HG02759 (cell line): Measurements from ENCODE around the gene NEIL1.
"Not testable (repeated sequence)": the region's sequence is repeated elsewhere in the genome, so short reads cannot be mapped to it uniquely, and the experiment has no call there.

ENCODE experiments used
- ATAC-seq: cut with Tn5 transposase; IDR thresholded peaks from one replicate; pipeline ENCODE4 v1.9.1; 2021; ENCODE audit warnings: mild to moderate bottlenecking, moderate library complexity; ENCODE audit not compliant: unreplicated experiment

NEIL1 gene

DNA sequence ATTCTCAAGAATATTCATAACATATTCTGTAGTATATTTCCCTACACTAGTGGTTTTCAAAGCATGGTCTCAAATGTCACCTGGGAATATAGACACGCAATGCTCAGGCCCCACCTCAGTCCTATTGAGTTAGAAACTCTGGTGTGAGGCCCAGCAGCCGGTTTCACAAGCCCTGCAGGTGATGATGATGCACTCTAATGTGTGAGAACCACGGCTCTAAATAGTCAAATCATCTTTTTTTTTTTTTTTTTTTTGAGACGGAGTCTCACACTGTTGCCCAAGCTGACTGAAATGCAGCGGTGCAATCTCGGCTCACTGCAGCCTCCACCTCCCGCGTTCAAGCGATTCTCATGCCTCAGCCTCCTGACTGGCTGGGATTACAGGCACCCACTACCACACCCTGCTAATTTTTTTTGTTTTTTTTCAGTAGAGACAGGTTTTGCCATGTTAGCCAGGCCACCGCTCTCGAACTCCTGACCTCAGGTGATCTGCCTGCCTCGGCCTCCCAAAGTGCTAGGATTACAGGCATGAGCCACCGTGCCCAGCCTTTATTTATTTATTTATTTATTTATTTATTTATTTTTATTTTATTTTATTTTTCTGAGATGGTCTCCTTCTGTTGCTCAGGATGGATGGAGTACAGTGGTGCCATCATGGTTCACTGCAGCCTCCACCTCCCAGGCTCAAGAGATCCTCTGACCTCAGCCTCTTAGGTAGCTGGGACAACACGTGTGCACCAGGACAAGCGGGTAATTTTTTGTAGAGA, 13.0 kb upstream of the NEIL1 start:
- ATAC-seq: not testable (repeated sequence)

- no peak for ATAC-seq
Observed at GRCh38 chr15:75335313-75335704, 11.5 kb upstream of the NEIL1 start.

DNA sequence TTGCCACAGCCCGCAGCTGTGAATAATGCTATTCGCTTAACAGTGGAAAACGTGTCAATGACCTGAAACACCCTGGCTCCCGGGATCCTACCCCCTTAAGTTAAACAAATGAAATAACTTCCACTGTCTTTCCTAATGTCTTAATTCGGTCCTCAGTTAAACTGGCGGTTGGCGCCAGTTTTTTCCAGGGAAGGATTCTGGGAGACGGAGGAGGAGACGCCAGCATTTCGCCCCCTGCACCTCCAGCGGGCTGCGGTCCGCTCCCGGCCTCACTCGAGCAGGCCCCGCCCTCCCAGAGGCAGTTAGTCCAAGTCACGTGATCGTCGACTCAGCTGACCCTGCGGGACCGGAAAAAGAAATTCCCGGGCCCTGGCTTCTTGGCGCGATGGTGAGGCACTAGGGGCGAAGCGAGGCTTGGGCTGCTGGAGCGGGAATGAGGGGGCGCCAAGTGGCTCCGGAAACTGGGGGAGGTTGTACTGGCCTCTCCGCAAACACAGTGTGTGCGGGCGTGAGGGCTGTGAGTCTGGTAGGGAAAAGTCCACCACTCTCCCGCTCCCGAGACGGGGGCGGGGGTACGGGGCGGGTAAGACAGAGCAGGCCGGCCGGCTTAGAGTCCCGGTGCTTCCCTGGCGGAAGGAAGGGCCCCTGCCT, 11.0 kb upstream of the NEIL1 start, which contains the start of gene COMMD4:
Gene COMMD4, plus strand, starts transcription at position 359 of the 651 bp plus-strand sequence. Its CDS starts 27 bp downstream, at position 386.
- ATAC-seq: peak; percentile 86

DNA sequence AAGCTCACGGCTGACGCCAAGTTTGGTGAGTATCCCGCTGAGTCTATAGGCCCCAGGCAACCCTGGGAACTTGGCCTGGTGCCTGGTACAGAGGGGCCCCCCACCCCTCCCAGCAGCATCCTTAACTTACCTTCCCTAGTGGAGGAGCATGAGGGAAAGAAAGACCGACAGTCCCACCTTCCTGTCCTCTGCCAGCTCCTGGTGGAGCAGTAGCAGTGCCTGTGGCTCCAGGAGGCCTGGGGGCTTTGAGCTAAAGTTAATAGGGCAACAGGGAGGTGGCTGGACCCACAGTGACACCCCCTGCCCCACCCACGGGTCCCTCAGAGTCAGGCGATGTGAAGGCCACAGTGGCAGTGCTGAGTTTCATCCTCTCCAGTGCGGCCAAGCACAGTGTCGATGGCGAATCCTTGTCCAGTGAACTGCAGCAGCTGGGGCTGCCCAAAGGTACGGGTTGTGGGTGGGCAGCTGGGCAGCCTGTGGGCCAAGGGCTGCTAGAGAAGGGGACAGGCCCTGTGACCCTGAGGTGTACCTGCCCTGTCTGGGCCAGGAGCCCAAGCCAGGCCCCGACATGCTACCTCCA, 8.1 kb upstream of the NEIL1 start:
- no peak for ATAC-seq

DNA sequence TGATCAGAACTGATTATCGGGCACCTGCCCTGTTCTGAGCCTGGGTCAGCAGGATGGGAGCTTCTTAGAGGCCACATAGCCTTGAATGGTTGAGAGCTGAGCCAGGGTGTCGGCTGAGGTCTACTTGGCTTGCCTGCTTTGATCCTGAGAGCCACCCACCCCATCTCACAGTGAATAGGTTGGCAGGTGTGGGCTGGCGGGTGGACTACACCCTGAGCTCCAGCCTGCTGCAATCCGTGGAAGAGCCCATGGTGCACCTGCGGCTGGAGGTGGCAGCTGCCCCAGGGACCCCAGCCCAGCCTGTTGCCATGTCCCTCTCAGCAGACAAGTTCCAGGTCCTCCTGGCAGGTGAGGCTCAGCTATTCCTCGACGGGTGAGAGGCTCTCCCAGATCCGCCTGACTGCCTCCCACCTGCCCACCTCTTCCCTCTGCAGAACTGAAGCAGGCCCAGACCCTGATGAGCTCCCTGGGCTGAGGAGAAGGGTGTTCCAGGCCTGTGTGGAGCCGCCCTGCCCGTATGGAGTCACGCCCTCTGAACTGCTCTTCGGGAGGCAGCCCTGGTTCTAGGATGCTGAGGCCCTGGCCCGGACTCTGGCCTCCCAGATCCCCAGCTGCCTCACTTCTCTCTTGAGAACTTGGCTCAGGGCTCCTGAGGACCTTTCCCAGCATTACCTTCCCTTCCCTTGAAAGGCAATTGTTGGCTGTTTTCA, 7.2 kb upstream of the NEIL1 start:
- ATAC-seq: no peak

GRCh38 chr15:75342221-75342620, 4.6 kb upstream of the NEIL1 start:
- no peak for ATAC-seq

DNA sequence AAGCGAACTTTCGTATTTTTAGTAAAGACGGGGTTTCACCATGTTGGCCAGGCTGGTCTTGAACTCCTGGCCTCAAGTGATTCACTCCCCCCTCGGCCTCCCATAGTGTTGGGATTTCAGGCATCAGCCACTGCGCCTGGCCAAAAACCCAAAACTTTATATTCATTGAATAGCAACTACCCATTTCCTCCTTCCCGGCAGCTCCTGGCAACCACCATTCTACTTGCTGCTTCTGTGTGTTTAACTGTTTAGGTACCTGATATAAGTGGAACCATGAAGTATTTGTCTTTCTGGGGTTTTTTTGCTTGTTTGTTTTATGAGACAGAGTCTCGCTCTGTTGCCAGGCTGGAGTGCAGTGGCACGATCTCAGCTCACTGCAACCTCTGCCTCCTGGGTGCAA, 2.9 kb upstream of the NEIL1 start:
- ATAC-seq: not testable (repeated sequence)

DNA sequence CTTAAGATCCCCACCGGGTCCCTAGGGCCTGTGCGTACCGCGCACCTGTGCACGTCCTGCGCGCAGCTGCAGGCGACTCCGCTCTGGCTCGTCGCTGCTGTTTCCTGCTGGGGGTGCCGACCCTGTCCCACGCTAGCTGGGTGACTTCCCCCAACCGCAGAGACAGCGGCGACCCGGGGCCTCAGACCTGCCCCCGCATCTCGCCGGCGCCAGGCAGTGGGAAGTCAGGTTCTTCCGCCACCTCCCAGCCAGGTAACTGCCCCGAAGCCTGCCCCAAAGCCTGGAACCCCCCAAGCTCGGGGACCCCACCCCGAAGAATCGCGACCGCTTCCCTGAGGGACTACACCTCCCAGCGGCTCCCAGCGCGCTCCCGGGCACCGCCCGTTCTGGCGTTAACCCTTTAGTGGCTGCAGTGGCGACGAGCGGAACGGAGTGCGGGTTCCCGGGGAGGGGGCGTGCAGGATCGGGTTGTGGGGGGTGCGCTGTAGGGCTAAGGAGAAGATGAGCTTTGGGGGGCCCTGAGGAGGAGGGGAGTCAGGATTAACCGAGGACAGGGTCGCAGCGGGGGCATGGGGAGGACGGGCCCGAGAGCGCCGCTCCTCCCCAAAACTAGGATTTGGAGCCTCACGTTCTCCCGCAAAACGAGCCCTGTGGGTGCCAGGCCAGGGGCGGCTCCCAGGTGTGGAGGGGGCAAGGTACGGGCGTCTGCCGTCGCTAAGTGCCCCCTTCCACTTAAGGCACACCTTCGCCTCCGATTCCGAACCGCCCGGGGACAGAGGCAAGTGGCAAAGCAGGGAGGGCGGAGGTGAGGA, 589 bp downstream of the NEIL1 start:
- no peak for ATAC-seq

- no peak for ATAC-seq
Observed at GRCh38 chr15:75348034-75348561, 1.3 kb downstream of the NEIL1 start.

- ATAC-seq: no peak
Observed at GRCh38 chr15:75348562-75349350, 1.9 kb downstream of the NEIL1 start.

- ATAC-seq: not testable (repeated sequence)
Observed at GRCh38 chr15:75349351-75349669, 2.5 kb downstream of the NEIL1 start.

- peak; percentile 51 for ATAC-seq
Observed at GRCh38 chr15:75349851-75350588, 3.2 kb downstream of the NEIL1 start.

DNA sequence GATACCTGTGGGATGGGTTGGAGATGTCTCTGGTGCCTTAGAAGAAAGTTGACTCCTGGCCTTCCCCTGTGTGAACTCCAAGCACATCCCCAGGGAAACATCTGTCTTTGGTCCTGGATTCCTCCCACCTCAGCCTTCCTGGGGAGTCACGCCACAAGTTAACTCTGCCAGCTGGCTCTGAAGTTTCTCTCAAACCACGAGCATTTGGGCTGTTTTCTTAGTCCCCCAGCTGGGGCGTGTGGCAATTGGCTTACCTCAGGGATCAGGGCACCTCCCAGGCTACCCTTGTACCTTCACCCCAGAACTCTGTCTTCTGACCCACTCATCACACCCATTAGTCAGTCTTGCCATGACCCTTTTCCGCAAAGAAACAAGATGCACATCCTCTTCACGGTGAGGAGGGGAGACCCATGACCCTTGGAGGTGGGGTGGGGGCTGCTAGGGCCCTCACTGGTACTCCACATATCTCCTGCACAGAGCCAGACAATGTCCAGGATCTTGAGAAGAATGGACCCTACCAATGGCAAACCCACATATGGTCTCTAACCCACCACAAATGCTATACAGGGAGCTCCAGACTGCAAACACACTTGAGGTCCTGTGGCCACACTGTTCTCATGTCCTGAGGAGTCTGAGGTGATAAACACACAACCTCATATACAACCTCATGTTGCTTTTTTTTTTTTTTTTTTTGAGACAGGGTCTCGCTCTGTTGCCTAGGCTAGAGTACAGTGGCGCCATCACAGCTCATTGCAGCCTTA, 3.9 kb downstream of the NEIL1 start:
- no peak for ATAC-seq

GRCh38 chr15:75352186-75353080, 5.6 kb downstream of the NEIL1 start:
- ATAC-seq: no peak

GRCh38 chr15:75353604-75354003, 6.8 kb downstream of the NEIL1 start:
- ATAC-seq: no peak

GRCh38 chr15:75354454-75354853, 7.6 kb downstream of the NEIL1 start:
- ATAC-seq: no peak

DNA sequence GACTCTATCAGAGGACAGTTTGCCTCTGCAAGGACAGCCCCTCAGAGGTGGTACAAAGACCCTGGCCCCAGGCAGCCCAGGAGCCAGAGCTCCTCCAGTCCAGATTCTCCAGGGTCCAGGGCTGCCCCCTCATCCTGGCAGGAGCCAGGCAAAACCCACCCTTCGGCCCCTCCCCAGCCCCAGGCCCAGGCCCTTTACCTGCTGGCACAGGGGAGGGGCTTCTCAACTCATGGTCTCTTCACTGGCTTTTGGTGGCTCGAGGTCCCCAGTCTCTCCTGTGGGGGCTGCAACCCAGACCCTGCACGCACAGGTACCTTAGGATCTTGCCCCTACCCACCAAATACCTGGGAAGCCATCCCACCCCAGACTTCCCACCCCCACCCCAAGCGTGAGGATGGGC, 8.5 kb downstream of the NEIL1 start:
- ATAC-seq: no peak
